Type B pancreatic cell (in vitro differentiated cells): ENCODE data around the gene TPM2. TPM values are rescaled to one million over a fixed set of nuclear protein-coding genes. Genes with fewer than 3 reads are reported as not detected.

Source experiments
- DNase-seq: peaks from one replicate; pipeline ENCODE4 v3.0.0; 2021; ENCODE audit warnings: mixed read lengths; ENCODE audit not compliant: unreplicated experiment; ENCODE audit errors: extremely low spot score
- H3K27ac Mint-ChIP-seq: 2 replicates; pipeline ENCODE4 v1.8.0; 2021; ENCODE audit warnings: mild to moderate bottlenecking, mixed read lengths
- H3K27me3 Mint-ChIP-seq: 2 replicates; pipeline ENCODE4 v1.8.0; 2021; ENCODE audit warnings: mixed read lengths
- H3K36me3 Mint-ChIP-seq: 2 replicates; pipeline ENCODE4 v1.8.0; 2021; ENCODE audit warnings: mixed read lengths
- H3K4me1 Mint-ChIP-seq: one replicate; pipeline ENCODE4 v1.8.0; 2021; ENCODE audit warnings: mixed read lengths; ENCODE audit not compliant: unreplicated experiment
- H3K4me3 Mint-ChIP-seq: 2 replicates; pipeline ENCODE4 v1.8.0; 2021; ENCODE audit warnings: mild to moderate bottlenecking, mixed read lengths
- H3K9me3 Mint-ChIP-seq: 2 replicates; pipeline ENCODE4 v1.8.0; 2021; ENCODE audit warnings: mixed read lengths
- total RNA-seq: library from RNA; stranded (reverse); gene quantifications from 2 replicates; pipeline ENCODE4 v1.2.1, GENCODE V29; 2021; ENCODE audit warnings: low replicate concordance
- TF ChIP-seq, protein P1 (sequence below): fragments of 200-600 bp; sonication (generic); conservative IDR thresholded peaks from 2 replicates; pipeline ENCODE4 v1.5.0; 2021; ENCODE audit warnings: antibody characterized with exemption, mild to moderate bottlenecking

Gene TPM2
- total RNA-seq, 1 donor from 2014 or later, result 241 TPM

DNA sequence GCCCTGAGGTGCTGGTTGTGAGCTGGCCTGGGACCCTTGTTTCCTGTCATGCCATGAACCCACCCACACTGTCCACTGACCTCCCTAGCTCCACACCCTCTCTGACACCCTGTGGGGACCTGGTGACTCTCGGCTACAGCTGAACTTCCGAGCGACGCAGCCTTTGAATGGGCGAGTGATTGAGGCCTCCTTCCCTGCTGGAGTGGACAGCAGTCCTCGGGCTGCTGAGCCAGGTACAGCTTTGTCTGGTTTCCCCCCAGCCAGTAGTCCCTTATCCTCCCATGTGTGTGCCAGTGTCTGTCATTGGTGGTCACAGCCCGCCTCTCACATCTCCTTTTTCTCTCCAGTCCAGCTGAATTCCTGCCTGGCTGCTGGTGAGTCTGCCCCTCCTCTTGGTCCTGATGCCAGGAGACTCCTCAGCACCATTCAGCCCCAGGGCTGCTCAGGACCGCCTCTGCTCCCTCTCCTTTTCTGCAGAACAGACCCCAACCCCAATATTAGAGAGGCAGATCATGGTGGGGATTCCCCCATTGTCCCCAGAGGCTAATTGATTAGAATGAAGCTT is 9.9 kb downstream of the TPM2 start:
- H3K9me3 Mint-ChIP-seq, result no peaks in the 10 kb centered on the region
- TF ChIP-seq, protein P1, sequence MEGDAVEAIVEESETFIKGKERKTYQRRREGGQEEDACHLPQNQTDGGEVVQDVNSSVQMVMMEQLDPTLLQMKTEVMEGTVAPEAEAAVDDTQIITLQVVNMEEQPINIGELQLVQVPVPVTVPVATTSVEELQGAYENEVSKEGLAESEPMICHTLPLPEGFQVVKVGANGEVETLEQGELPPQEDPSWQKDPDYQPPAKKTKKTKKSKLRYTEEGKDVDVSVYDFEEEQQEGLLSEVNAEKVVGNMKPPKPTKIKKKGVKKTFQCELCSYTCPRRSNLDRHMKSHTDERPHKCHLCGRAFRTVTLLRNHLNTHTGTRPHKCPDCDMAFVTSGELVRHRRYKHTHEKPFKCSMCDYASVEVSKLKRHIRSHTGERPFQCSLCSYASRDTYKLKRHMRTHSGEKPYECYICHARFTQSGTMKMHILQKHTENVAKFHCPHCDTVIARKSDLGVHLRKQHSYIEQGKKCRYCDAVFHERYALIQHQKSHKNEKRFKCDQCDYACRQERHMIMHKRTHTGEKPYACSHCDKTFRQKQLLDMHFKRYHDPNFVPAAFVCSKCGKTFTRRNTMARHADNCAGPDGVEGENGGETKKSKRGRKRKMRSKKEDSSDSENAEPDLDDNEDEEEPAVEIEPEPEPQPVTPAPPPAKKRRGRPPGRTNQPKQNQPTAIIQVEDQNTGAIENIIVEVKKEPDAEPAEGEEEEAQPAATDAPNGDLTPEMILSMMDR, result no peak
- H3K36me3 Mint-ChIP-seq, result peaks cover 9% of the 10 kb centered on the region
- peaks cover 3% of the 10 kb centered on the region for H3K27me3 Mint-ChIP-seq
- no peak overlapping the region for H3K4me3 Mint-ChIP-seq
- no peak for DNase-seq
- H3K4me1 Mint-ChIP-seq, result peaks cover 27% of the 10 kb centered on the region
- no peak overlapping the region for H3K27ac Mint-ChIP-seq

- H3K9me3 Mint-ChIP-seq, result no peaks in the 10 kb centered on the region
- H3K4me3 Mint-ChIP-seq, result peak overlapping the region; percentile 14
- no peak overlapping the region for H3K27ac Mint-ChIP-seq
- peaks cover 27% of the 10 kb centered on the region for H3K4me1 Mint-ChIP-seq
- peaks cover 9% of the 10 kb centered on the region for H3K36me3 Mint-ChIP-seq
- peaks cover 10% of the 10 kb centered on the region for H3K27me3 Mint-ChIP-seq
- no peak for DNase-seq
- TF ChIP-seq, protein P1, result no peak
These were observed 10.6 kb downstream of the TPM2 start for GRCh38 chr9:35679091-35679490.

DNA sequence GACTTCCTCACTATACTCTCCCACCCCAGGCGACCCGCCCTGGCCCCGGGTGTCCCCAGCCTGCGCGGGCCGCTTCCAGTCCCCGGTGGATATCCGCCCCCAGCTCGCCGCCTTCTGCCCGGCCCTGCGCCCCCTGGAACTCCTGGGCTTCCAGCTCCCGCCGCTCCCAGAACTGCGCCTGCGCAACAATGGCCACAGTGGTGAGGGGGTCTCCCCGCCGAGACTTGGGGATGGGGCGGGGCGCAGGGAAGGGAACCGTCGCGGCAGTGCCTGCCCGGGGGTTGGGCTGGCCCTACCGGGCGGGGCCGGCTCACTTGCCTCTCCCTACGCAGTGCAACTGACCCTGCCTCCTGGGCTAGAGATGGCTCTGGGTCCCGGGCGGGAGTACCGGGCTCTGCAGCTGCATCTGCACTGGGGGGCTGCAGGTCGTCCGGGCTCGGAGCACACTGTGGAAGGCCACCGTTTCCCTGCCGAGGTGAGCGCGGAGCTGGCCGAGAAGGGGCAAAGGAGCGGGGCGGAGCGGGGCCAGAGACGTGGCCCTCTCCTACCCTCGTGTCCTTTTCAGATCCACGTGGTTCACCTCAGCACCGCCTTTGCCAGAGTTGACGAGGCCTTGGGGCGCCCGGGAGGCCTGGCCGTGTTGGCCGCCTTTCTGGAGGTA is 13.9 kb downstream of the TPM2 start:
- Mint-ChIP-seq H3K36me3 (no peaks in the 10 kb centered on the region), H3K4me3 (peak overlapping the region; percentile 86), H3K27me3 (peaks cover 10% of the 10 kb centered on the region), H3K27ac (peak overlapping the region; percentile 48), H3K9me3 (no peaks in the 10 kb centered on the region), H3K4me1 (peaks cover 15% of the 10 kb centered on the region)
- DNase-seq, result peak; percentile 87
- TF ChIP-seq, protein P1, result peak; percentile 19

DNA sequence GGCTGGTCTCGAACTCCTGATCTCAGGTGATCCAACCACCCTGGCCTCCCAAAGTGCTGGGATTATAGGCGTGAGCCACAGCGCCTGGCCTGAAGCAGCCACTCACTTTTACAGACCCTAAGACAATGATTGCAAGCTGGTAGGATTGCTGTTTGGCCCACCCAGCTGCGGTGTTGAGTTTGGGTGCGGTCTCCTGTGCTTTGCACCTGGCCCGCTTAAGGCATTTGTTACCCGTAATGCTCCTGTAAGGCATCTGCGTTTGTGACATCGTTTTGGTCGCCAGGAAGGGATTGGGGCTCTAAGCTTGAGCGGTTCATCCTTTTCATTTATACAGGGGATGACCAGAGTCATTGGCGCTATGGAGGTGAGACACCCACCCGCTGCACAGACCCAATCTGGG is 14.5 kb downstream of the TPM2 start:
- H3K9me3 Mint-ChIP-seq, result no peaks in the 10 kb centered on the region
- no peak for DNase-seq
- H3K36me3 Mint-ChIP-seq, result no peaks in the 10 kb centered on the region
- TF ChIP-seq, protein P1, result no peak
- no peak overlapping the region for H3K27ac Mint-ChIP-seq
- H3K27me3 Mint-ChIP-seq, result peaks cover 10% of the 10 kb centered on the region
- H3K4me3 Mint-ChIP-seq, result peak overlapping the region; percentile 79
- H3K4me1 Mint-ChIP-seq, result peaks cover 19% of the 10 kb centered on the region

- Mint-ChIP-seq H3K4me3 (no peak overlapping the region), H3K27ac (no peak overlapping the region), H3K9me3 (no peaks in the 10 kb centered on the region)
These were observed 15.7 kb downstream of the TPM2 start for GRCh38 chr9:35674025-35674361.

More at GRCh38 chr9:35674025-35674361, 15.7 kb downstream of the TPM2 start:
- H3K27me3 Mint-ChIP-seq, result peaks cover 10% of the 10 kb centered on the region
- no peaks in the 10 kb centered on the region for H3K36me3 Mint-ChIP-seq
- DNase-seq, result no peak
- H3K4me1 Mint-ChIP-seq, result peaks cover 25% of the 10 kb centered on the region
- TF ChIP-seq, protein P1, result no peak
